Right lobe of liver (tissue), 4 donors: ENCODE results near the gene S100P.

Source experiments
- CTCF ChIP-seq, 4 donors: fragments of 200-600 bp in 3 of 4; fragments of 450-650 bp in 1 of 4; IDR thresholded peaks; one replicate each; pipeline versions ENCODE4 v1.5.1 to v1.8.0; 2016 to 2022; ENCODE audit warnings: antibody characterized with exemption in 4 of 4, mild to moderate bottlenecking in 2 of 4
- POLR2A ChIP-seq: fragments of 450-650 bp; IDR thresholded peaks from one replicate; pipeline ENCODE4 v1.6.1; 2017; ENCODE audit warnings: antibody characterized with exemption, mild to moderate bottlenecking
- donor health status: DM: no; HTN: no; CAD: no.
- donor health status: DM: no; HTN: no; CAD: no.
- donor health status: DM: no; HTN: yes; CAD: no.

DNA sequence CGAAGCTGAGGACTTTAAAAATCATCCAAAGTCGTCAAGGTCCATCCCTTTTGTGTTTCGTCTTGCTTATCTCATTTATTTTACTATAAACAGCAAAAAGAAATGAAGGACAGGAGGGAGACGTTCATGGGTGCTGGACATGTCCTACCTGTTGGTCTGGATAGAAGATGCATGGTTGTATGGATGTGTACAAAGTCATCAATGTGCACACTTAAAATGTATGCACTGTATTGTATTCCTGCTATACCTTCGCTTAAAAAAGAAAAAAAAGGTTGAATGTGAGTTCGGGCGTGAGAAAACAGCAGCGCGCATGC lies 22.0 kb downstream of the S100P start:
- TF ChIP-seq CTCF (IDR thresholded peaks at IDR 0.05) (no peak), POLR2A (no peak)
